Lower lobe of right lung (tissue), 2 donors: ENCODE results near the gene CCL5. TPM values are rescaled to one million over a fixed set of nuclear protein-coding genes. Genes with fewer than 3 reads are reported as not detected.

Experiments used
- ATAC-seq, 2 donors: fragments of 200-7000 bp; cut with Tn5 transposase; one replicate each; pipeline ENCODE4 v1.9.1; 2020 to 2022; ENCODE audit warnings: mild to moderate bottlenecking in 2 of 2, moderate library complexity in 2 of 2
- DNase-seq: peaks from one replicate; pipeline ENCODE4 v3.0.0-alpha.2; 2020
- H3K27ac ChIP-seq: fragments of 200-600 bp; one replicate; pipeline ENCODE4 v1.8.0; 2022
- H3K27me3 ChIP-seq: fragments of 200-600 bp; one replicate; pipeline ENCODE4 v1.8.0; 2022; ENCODE audit warnings: low read depth
- H3K36me3 ChIP-seq: fragments of 200-600 bp; one replicate; pipeline ENCODE4 v1.8.0; 2022; ENCODE audit warnings: mild to moderate bottlenecking
- H3K4me1 ChIP-seq: fragments of 200-600 bp; one replicate; pipeline ENCODE4 v1.8.0; 2022
- H3K4me3 ChIP-seq: fragments of 200-600 bp; one replicate; pipeline ENCODE4 v1.8.0; 2022; ENCODE audit warnings: mild to moderate bottlenecking
- H3K9me3 ChIP-seq: fragments of 200-600 bp; one replicate; pipeline ENCODE4 v1.8.0; 2022
- CTCF ChIP-seq: fragments of 200-600 bp; IDR thresholded peaks from one replicate; pipeline ENCODE4 v1.8.0; 2022; ENCODE audit warnings: antibody characterized with exemption, mild to moderate bottlenecking
- intact Hi-C: fragments of 100-400 bp; cut with DNase I; formaldehyde crosslinking; loops from one replicate; pipeline ENCODE4 v1.11.0; 2022
- total RNA-seq: library from RNA; stranded (reverse); fragmentation: NEBNext Ultra II Directional; extraction: Animal tissue kit (Norgen Biotek cat#: 25700); gene quantifications from one replicate; pipeline ENCODE4 v1.2.1, GENCODE V29; 2021
- donor health status: DM: no; HTN: yes; CAD: no; lungs with severe emphysema.

CCL5 gene
- total RNA-seq, 1 donor from 2014 or later = 18.2 TPM

- no peaks in the 10 kb centered on the region for H3K4me1 ChIP-seq
- no peaks in the 10 kb centered on the region for H3K9me3 ChIP-seq
- no peaks in the 10 kb centered on the region for H3K27me3 ChIP-seq
- no peak for DNase-seq
- no peak overlapping the region for H3K27ac ChIP-seq
- no peaks in the 10 kb centered on the region for H3K36me3 ChIP-seq
- intact Hi-C loops = no loop called here
- no peak for ATAC-seq
- H3K4me3 ChIP-seq = no peak overlapping the region
- no peak for TF ChIP-seq CTCF
Observed at GRCh38 chr17:35912339-35912912, 32.3 kb upstream of the CCL5 start.

GRCh38 chr17:35909408-35909807 is 29.2 kb upstream of the CCL5 start:
- Histone ChIP-seq H3K27me3 (no peaks in the 10 kb centered on the region), H3K4me1 (no peaks in the 10 kb centered on the region), H3K36me3 (no peaks in the 10 kb centered on the region), H3K4me3 (no peak overlapping the region), H3K9me3 (no peaks in the 10 kb centered on the region), H3K27ac (no peak overlapping the region)
- no peak for DNase-seq
- ATAC-seq = no peak
- no peak for TF ChIP-seq CTCF
- intact Hi-C loops = no loop called here

GRCh38 chr17:35907691-35908090 is 27.5 kb upstream of the CCL5 start:
- Histone ChIP-seq H3K4me1 (no peaks in the 10 kb centered on the region), H3K27me3 (no peaks in the 10 kb centered on the region), H3K9me3 (no peaks in the 10 kb centered on the region), H3K4me3 (no peak overlapping the region), H3K27ac (no peak overlapping the region), H3K36me3 (no peaks in the 10 kb centered on the region)
- TF ChIP-seq CTCF = no peak
- DNase-seq (no peak), ATAC-seq (no peak)
- intact Hi-C loops = no loop called here

- ATAC-seq (no peak), DNase-seq (no peak)
- no peak for TF ChIP-seq CTCF
- Histone ChIP-seq H3K9me3 (no peaks in the 10 kb centered on the region), H3K4me1 (no peaks in the 10 kb centered on the region), H3K4me3 (no peak overlapping the region), H3K27me3 (no peaks in the 10 kb centered on the region), H3K27ac (no peak overlapping the region), H3K36me3 (no peaks in the 10 kb centered on the region)
- intact Hi-C loops = no loop called here
Observed at GRCh38 chr17:35906926-35907637, 26.9 kb upstream of the CCL5 start.

- Histone ChIP-seq H3K36me3 (no peaks in the 10 kb centered on the region), H3K27ac (no peak overlapping the region), H3K4me1 (no peaks in the 10 kb centered on the region), H3K9me3 (no peaks in the 10 kb centered on the region), H3K4me3 (no peak overlapping the region), H3K27me3 (no peaks in the 10 kb centered on the region)
- DNase-seq (no peak), ATAC-seq (no peak)
- intact Hi-C loops = no loop called here
- no peak for TF ChIP-seq CTCF
Observed at GRCh38 chr17:35906191-35906925, 26.2 kb upstream of the CCL5 start.
